NCI-H1694 (cell line): Measurements from ENCODE around the gene HOXA6.

Experiments
- DNase-seq: peaks from one replicate; lab custom pipeline; 2025; lab: John Stamatoyannopoulos, UW

The HOXA6 gene

DNA sequence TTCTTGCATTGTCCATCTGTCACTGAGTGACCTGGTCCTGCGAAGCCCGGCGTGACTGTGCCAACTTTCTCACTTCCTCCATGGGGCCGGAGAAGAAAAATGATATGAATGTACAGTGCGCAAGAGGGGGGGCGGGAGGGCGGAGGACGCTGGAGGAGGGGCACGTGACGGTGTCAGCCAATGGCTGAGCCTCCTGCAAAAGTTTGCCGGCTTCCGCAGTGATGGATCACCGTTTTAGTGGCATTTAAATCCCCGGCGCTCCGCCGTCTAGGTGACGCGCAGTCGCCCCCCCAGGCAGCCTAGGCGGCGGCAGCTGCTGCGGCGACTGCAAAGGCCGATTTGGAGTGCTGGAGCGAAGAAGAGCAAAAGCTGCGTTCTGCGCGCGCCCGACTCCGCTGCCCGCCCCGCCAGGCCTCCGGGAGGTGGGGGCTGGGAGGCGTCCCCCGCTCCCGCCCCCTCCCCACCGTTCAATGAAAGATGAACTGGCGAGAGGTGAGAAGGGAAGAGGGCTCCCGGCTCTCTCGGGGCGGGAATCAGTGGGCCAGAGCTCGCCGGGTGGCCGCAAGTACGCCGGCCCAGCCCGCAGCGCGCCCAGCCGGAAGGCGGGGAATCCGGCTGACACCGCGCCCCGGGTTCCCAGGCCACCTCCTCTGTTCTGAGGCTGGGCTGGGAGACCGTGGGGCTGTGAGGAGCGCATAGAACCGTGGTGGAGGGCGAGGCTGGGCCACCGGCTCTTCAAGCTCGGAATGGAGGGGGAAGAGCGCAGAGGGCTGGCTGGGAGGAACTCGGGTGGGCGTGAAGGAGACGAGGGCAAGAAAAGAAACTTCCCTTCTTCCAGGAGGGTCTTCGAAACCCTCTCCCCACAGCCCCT is 51.4 kb downstream of the HOXA6 start, which contains the start of gene HOXA1:
Gene HOXA1 (minus strand): TSS at position 104 of the 871 bp plus-strand sequence. CDS start 88 bp downstream, at position 16.
- DNase-seq = peak; percentile 58
